Cardiac fibroblast (primary cell): ENCODE results near the gene SLAMF6.
"Not testable (repeated sequence)": the region's sequence is repeated elsewhere in the genome, so short reads cannot be mapped to it uniquely, and the experiment has no call there.

Source experiments
- DNase-seq, 2 donors: peaks; one replicate each; pipeline versions ENCODE4 v3.0.0 to v3.0.0-alpha.2; 2010; ENCODE audit warnings: low read depth in 2 of 2
- H3K4me3 ChIP-seq, 2 donors: replicated peaks in 1 of 2; 1 replicate in 1 of 2; 2 replicates in 1 of 2; pipeline ENCODE4 v1.5.1; 2011; ENCODE audit warnings: low read depth in 2 of 2, low read length in 2 of 2, mild to moderate bottlenecking in 2 of 2, moderate library complexity in 1 of 2
- CTCF ChIP-seq: IDR thresholded peaks from one replicate; pipeline ENCODE4 v1.5.1; 2011; ENCODE audit warnings: low read depth, mild to moderate bottlenecking, low read length, inconsistent platforms

SLAMF6 gene

GRCh38 chr1:160560806-160561205, 37.8 kb upstream of the SLAMF6 start:
- no peak overlapping the region for H3K4me3 ChIP-seq
- no peak for DNase-seq
- TF ChIP-seq CTCF, result no peak

DNA sequence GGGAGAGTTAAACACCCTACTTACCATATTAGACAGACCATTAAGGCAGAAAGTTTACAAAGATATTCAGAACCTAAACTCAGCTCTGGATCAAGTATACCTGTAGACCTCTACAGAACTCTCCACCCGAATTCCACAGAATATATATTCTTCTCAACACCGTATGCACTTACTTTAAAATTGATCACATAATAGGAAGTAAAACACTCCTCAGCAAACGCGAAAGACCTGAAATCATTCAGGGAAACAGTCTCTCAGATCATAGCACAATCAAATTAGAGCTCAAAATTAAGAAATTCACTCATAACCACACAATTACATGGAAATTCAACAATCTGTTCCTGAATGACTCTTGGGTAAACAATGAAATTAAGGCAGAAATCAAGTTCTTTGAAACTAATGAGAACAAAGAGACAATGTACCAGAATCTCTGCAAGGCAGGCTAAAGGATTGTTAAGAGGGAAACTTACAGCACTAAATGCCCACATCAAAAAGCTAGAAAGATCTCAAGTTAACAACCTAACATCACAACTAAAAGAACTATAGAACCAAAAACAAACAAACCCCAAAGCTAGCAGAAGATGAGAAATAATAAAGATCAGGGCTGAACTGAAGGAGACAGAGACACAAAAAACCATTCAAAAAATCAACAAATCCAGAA, 37.1 kb upstream of the SLAMF6 start:
- DNase-seq, result no peak
- TF ChIP-seq CTCF, result no peak
- H3K4me3 ChIP-seq, result no peak overlapping the region

- not testable (repeated sequence) for DNase-seq, H3K4me3 ChIP-seq
Observed at GRCh38 chr1:160559437-160559836, 36.4 kb upstream of the SLAMF6 start.

- DNase-seq, result no peak
Observed at GRCh38 chr1:160558660-160559380, 35.8 kb upstream of the SLAMF6 start.

DNA sequence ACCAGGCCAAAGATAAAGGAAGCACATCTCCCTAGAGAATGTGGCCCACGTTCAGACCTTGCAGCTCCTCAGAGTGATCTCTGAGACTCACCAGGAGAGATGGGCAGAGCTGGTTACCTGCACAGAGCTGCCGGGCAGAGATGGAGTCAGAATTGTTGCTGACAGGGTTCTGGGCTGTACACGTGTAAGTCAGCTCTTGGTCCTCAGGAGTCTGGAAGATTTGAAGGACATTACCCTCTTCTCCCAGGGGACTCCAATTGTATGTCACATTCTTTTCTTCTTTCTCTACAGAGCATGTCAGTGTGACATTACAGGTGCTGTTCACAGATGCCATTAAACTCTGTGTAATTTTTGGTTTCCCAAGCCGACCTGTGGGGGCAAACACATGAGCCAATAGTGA, 30.7 kb upstream of the SLAMF6 start:
- H3K4me3 ChIP-seq, result no peak overlapping the region
- DNase-seq, result no peak
- no peak for TF ChIP-seq CTCF

More at GRCh38 chr1:160558660-160559380, 35.8 kb upstream of the SLAMF6 start:
- no peak for TF ChIP-seq CTCF
- H3K4me3 ChIP-seq, result no peak overlapping the region

DNA sequence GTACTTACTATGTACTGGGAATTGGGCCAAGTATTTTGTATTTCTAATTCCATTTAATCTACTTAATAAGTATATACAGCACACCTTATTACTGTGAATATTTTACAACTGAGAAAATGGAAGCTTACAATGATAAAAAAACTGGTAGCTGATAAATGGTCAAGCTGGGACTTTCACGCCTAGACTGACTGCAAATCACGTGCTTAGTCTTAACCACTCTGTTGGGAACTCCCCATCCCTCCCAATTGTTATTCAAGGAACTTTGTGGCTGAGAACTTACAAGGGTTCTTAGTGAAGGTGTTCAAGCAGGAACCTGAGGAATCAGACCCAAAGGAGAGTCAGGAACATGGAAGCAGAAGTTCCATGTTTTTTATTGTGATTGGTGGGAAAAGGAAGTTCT, 29.4 kb upstream of the SLAMF6 start:
- DNase-seq, result no peak
- H3K4me3 ChIP-seq, result no peak overlapping the region
- TF ChIP-seq CTCF, result no peak

GRCh38 chr1:160550572-160551034, 27.5 kb upstream of the SLAMF6 start:
- H3K4me3 ChIP-seq, result no peak overlapping the region
- no peak for TF ChIP-seq CTCF
- no peak for DNase-seq
